ENCODE data around the gene IL9R.
"Not testable (repeated sequence)": the region's sequence is repeated elsewhere in the genome, so short reads cannot be mapped to it uniquely, and the experiment has no call there.

The IL9R gene

GRCh38 chrX:156008915-156009314, 11.4 kb downstream of the IL9R start:
- no peak overlapping the region for H3K4me3 ChIP-seq (ENCODE audit: low read depth in 1 of 2, low read length in 2 of 2)
- H4K20me1 ChIP-seq (ENCODE audit: insufficient read depth, low read length), result no peaks in the 10 kb centered on the region
- no peaks in the 10 kb centered on the region for H3K79me2 ChIP-seq (ENCODE audit: insufficient read depth, low read length)
- no peaks in the 10 kb centered on the region for H3K36me3 ChIP-seq (ENCODE audit: insufficient read depth, low read length)
- H2AFZ ChIP-seq (ENCODE audit: low read depth, low read length), result no peak overlapping the region
- no peaks in the 10 kb centered on the region for H3K27me3 ChIP-seq (ENCODE audit: insufficient read depth, low read length, poor library complexity)
- TF ChIP-seq CTCF (IDR thresholded peaks at IDR 0.05; ENCODE audit: borderline replicate concordance, extremely low read depth, low read length, poor library complexity, severe bottlenecking) (no peak), EZH2 (IDR thresholded peaks at IDR 0.05; ENCODE audit: borderline replicate concordance, low read depth, low read length, severe bottlenecking) (no peak)
- no peaks in the 10 kb centered on the region for H3K9me3 ChIP-seq (ENCODE audit: insufficient read depth, low read length, severe bottlenecking)
- DNase-seq, result no peak
- no peak overlapping the region for H3K4me2 ChIP-seq (ENCODE audit: insufficient read depth, low read length)
- no peak overlapping the region for H3K9ac ChIP-seq (ENCODE audit: low read depth, low read length)
- no peaks in the 10 kb centered on the region for H3K4me1 ChIP-seq (ENCODE audit: insufficient read depth, low read length)
- no peak overlapping the region for H3K27ac ChIP-seq (ENCODE audit: low read length)
- ATAC-seq (ENCODE audit: insufficient read depth, low read depth), result no peak

- H2AFZ ChIP-seq (ENCODE audit: low read depth, low read length); H3K9me3 ChIP-seq (ENCODE audit: insufficient read depth, low read length, severe bottlenecking); H3K4me1 ChIP-seq (ENCODE audit: insufficient read depth, low read length); H3K27me3 ChIP-seq (ENCODE audit: insufficient read depth, low read length, poor library complexity); H3K4me2 ChIP-seq (ENCODE audit: insufficient read depth, low read length); ATAC-seq (ENCODE audit: insufficient read depth, low read depth); H3K9ac ChIP-seq (ENCODE audit: low read depth, low read length); DNase-seq; H4K20me1 ChIP-seq (ENCODE audit: insufficient read depth, low read length); H3K27ac ChIP-seq (ENCODE audit: low read length); H3K4me3 ChIP-seq (ENCODE audit: low read depth in 1 of 2, low read length in 2 of 2); H3K36me3 ChIP-seq (ENCODE audit: insufficient read depth, low read length); H3K79me2 ChIP-seq (ENCODE audit: insufficient read depth, low read length): not testable (repeated sequence)
Measured at GRCh38 chrX:156009691-156010090, 12.2 kb downstream of the IL9R start.

- not testable (repeated sequence) for H3K4me1 ChIP-seq (ENCODE audit: insufficient read depth, low read length); H4K20me1 ChIP-seq (ENCODE audit: insufficient read depth, low read length); H3K9ac ChIP-seq (ENCODE audit: low read depth, low read length); H3K9me3 ChIP-seq (ENCODE audit: insufficient read depth, low read length, severe bottlenecking); H3K79me2 ChIP-seq (ENCODE audit: insufficient read depth, low read length); H3K4me2 ChIP-seq (ENCODE audit: insufficient read depth, low read length); DNase-seq; H2AFZ ChIP-seq (ENCODE audit: low read depth, low read length); ATAC-seq (ENCODE audit: insufficient read depth, low read depth); H3K36me3 ChIP-seq (ENCODE audit: insufficient read depth, low read length); H3K4me3 ChIP-seq (ENCODE audit: low read depth in 1 of 2, low read length in 2 of 2); H3K27ac ChIP-seq (ENCODE audit: low read length); H3K27me3 ChIP-seq (ENCODE audit: insufficient read depth, low read length, poor library complexity)
Measured at GRCh38 chrX:156013286-156013953, 15.9 kb downstream of the IL9R start.

GRCh38 chrX:156019846-156020245, 22.4 kb downstream of the IL9R start:
- H2AFZ ChIP-seq (ENCODE audit: low read depth, low read length); H3K4me2 ChIP-seq (ENCODE audit: insufficient read depth, low read length); H3K9me3 ChIP-seq (ENCODE audit: insufficient read depth, low read length, severe bottlenecking); H3K9ac ChIP-seq (ENCODE audit: low read depth, low read length); H4K20me1 ChIP-seq (ENCODE audit: insufficient read depth, low read length); H3K4me3 ChIP-seq (ENCODE audit: low read depth in 1 of 2, low read length in 2 of 2); H3K4me1 ChIP-seq (ENCODE audit: insufficient read depth, low read length); H3K27me3 ChIP-seq (ENCODE audit: insufficient read depth, low read length, poor library complexity); H3K79me2 ChIP-seq (ENCODE audit: insufficient read depth, low read length); ATAC-seq (ENCODE audit: insufficient read depth, low read depth); DNase-seq; H3K36me3 ChIP-seq (ENCODE audit: insufficient read depth, low read length); H3K27ac ChIP-seq (ENCODE audit: low read length): not testable (repeated sequence)

GRCh38 chrX:156023002-156023401, 25.5 kb downstream of the IL9R start:
- ATAC-seq (ENCODE audit: insufficient read depth, low read depth); H3K36me3 ChIP-seq (ENCODE audit: insufficient read depth, low read length); DNase-seq; H4K20me1 ChIP-seq (ENCODE audit: insufficient read depth, low read length); H3K27ac ChIP-seq (ENCODE audit: low read length); H3K27me3 ChIP-seq (ENCODE audit: insufficient read depth, low read length, poor library complexity); H3K4me3 ChIP-seq (ENCODE audit: low read depth in 1 of 2, low read length in 2 of 2); H3K9ac ChIP-seq (ENCODE audit: low read depth, low read length); H3K9me3 ChIP-seq (ENCODE audit: insufficient read depth, low read length, severe bottlenecking); H3K4me1 ChIP-seq (ENCODE audit: insufficient read depth, low read length); H2AFZ ChIP-seq (ENCODE audit: low read depth, low read length); H3K4me2 ChIP-seq (ENCODE audit: insufficient read depth, low read length); H3K79me2 ChIP-seq (ENCODE audit: insufficient read depth, low read length): not testable (repeated sequence)

- not testable (repeated sequence) for H3K9me3 ChIP-seq (ENCODE audit: insufficient read depth, low read length, severe bottlenecking); DNase-seq; H3K36me3 ChIP-seq (ENCODE audit: insufficient read depth, low read length); H3K79me2 ChIP-seq (ENCODE audit: insufficient read depth, low read length); H3K27ac ChIP-seq (ENCODE audit: low read length); ATAC-seq (ENCODE audit: insufficient read depth, low read depth); H3K4me1 ChIP-seq (ENCODE audit: insufficient read depth, low read length); H3K4me3 ChIP-seq (ENCODE audit: low read depth in 1 of 2, low read length in 2 of 2); H3K9ac ChIP-seq (ENCODE audit: low read depth, low read length); H3K4me2 ChIP-seq (ENCODE audit: insufficient read depth, low read length); H4K20me1 ChIP-seq (ENCODE audit: insufficient read depth, low read length); H3K27me3 ChIP-seq (ENCODE audit: insufficient read depth, low read length, poor library complexity); H2AFZ ChIP-seq (ENCODE audit: low read depth, low read length)
Measured at GRCh38 chrX:156024949-156025492, 27.5 kb downstream of the IL9R start.

GRCh38 chrX:156028653-156029237, 31.2 kb downstream of the IL9R start:
- not testable (repeated sequence) for H3K9ac ChIP-seq (ENCODE audit: low read depth, low read length); H3K4me1 ChIP-seq (ENCODE audit: insufficient read depth, low read length); H4K20me1 ChIP-seq (ENCODE audit: insufficient read depth, low read length); H3K36me3 ChIP-seq (ENCODE audit: insufficient read depth, low read length); ATAC-seq (ENCODE audit: insufficient read depth, low read depth); H3K9me3 ChIP-seq (ENCODE audit: insufficient read depth, low read length, severe bottlenecking); DNase-seq; H3K27ac ChIP-seq (ENCODE audit: low read length); H3K4me3 ChIP-seq (ENCODE audit: low read depth in 1 of 2, low read length in 2 of 2); H2AFZ ChIP-seq (ENCODE audit: low read depth, low read length); H3K27me3 ChIP-seq (ENCODE audit: insufficient read depth, low read length, poor library complexity); H3K79me2 ChIP-seq (ENCODE audit: insufficient read depth, low read length); H3K4me2 ChIP-seq (ENCODE audit: insufficient read depth, low read length)

Measured in DND-41 (cell line).